H9 (cell line): ENCODE results near the gene SEMA5A. TPM values are rescaled to one million over a fixed set of nuclear protein-coding genes. Genes with fewer than 3 reads are reported as not detected.
A peak's percentile ranks its signal among the peaks of the same experiment; 100 is the strongest.

Source experiments
- DNase-seq: peaks from one replicate; pipeline ENCODE4 v3.0.0-alpha.2; 2017
- H2AFZ ChIP-seq: one replicate; pipeline ENCODE4 v1.6.1; 2013; ENCODE audit warnings: mild to moderate bottlenecking, low read length, control low read depth, moderate library complexity
- H2AK5ac ChIP-seq: 2 replicates; pipeline ENCODE4 v1.6.1; 2013; ENCODE audit warnings: low read length, control low read depth, mixed read lengths; ENCODE audit not compliant: insufficient read length
- H2BK120ac ChIP-seq: one replicate; pipeline ENCODE4 v1.6.1; 2013; ENCODE audit warnings: low read depth, mild to moderate bottlenecking, low read length, control low read depth, inconsistent platforms; ENCODE audit not compliant: poor library complexity, severe bottlenecking
- H2BK12ac ChIP-seq: 2 replicates; pipeline ENCODE4 v1.6.1; 2013; ENCODE audit warnings: low read length, control low read depth, mixed read lengths, low read depth; ENCODE audit not compliant: insufficient read length
- H2BK15ac ChIP-seq: 2 replicates; pipeline ENCODE4 v1.6.1; 2013; ENCODE audit warnings: low read depth, low read length, control low read depth
- H2BK20ac ChIP-seq: one replicate; pipeline ENCODE4 v1.6.1; 2013; ENCODE audit warnings: low read depth, mild to moderate bottlenecking, low read length, control low read depth, inconsistent platforms; ENCODE audit not compliant: poor library complexity, severe bottlenecking
- H2BK5ac ChIP-seq: 2 replicates; pipeline ENCODE4 v1.6.1; 2013; ENCODE audit warnings: low read length, control low read depth, mixed read lengths; ENCODE audit not compliant: insufficient read length
- H3K14ac ChIP-seq: 2 replicates; pipeline ENCODE4 v1.6.1; 2013; ENCODE audit warnings: low read length, control low read depth; ENCODE audit not compliant: insufficient read depth
- H3K18ac ChIP-seq: 2 replicates; pipeline ENCODE4 v1.6.1; 2013; ENCODE audit warnings: low read depth, mild to moderate bottlenecking, mixed read lengths, low read length, control low read depth; ENCODE audit not compliant: insufficient read length
- H3K23ac ChIP-seq: 2 replicates; pipeline ENCODE4 v1.6.1; 2013; ENCODE audit warnings: low read length, control low read depth, mixed read lengths, low read depth; ENCODE audit not compliant: insufficient read length
- H3K23me2 ChIP-seq: 2 replicates; pipeline ENCODE4 v1.6.1; 2013; ENCODE audit warnings: low read depth, mild to moderate bottlenecking, mixed read lengths, low read length, control low read depth; ENCODE audit not compliant: insufficient read length, poor library complexity, severe bottlenecking
- H3K27ac ChIP-seq: 2 replicates; pipeline ENCODE4 v1.5.1; 2013; ENCODE audit warnings: low read length, control low read depth, mixed read lengths, low read depth; ENCODE audit not compliant: insufficient read length
- H3K27me3 ChIP-seq: 2 replicates; pipeline ENCODE4 v1.6.1; 2013; ENCODE audit warnings: low read length, control low read depth, inconsistent platforms; ENCODE audit not compliant: insufficient read depth
- H3K4ac ChIP-seq: 2 replicates; pipeline ENCODE4 v1.6.1; 2013; ENCODE audit warnings: low read depth, mild to moderate bottlenecking, control low read depth, inconsistent platforms, low read length, moderate library complexity
- H3K4me1 ChIP-seq: 2 replicates; pipeline ENCODE4 v1.6.1; 2013; ENCODE audit warnings: low read length, control low read depth, inconsistent platforms; ENCODE audit not compliant: insufficient read depth
- H3K4me2 ChIP-seq: 2 replicates; pipeline ENCODE4 v1.6.1; 2013; ENCODE audit warnings: low read length, control low read depth, mixed read lengths; ENCODE audit not compliant: insufficient read length, insufficient read depth
- H3K56ac ChIP-seq: 2 replicates; pipeline ENCODE4 v1.6.1; 2013; ENCODE audit warnings: low read depth, mild to moderate bottlenecking, mixed read lengths, low read length, control low read depth; ENCODE audit not compliant: insufficient read length
- H3K79me1 ChIP-seq: 2 replicates; pipeline ENCODE4 v1.6.1; 2013; ENCODE audit warnings: low read depth, mild to moderate bottlenecking, moderate library complexity, low read length, control low read depth, inconsistent platforms; ENCODE audit not compliant: insufficient read depth, poor library complexity, severe bottlenecking
- H3K79me2 ChIP-seq: 2 replicates; pipeline ENCODE4 v1.6.1; 2013; ENCODE audit warnings: low read length, control low read depth, inconsistent platforms; ENCODE audit not compliant: insufficient read depth
- H3K9ac ChIP-seq: 2 replicates; pipeline ENCODE4 v1.6.1; 2013; ENCODE audit warnings: low read length, control low read depth, mixed read lengths; ENCODE audit not compliant: insufficient read length; ENCODE audit errors: extremely low read depth
- H3K9me3 ChIP-seq: one replicate; pipeline ENCODE4 v1.6.1; 2013; ENCODE audit warnings: low read depth, low read length, inconsistent platforms; ENCODE audit not compliant: control insufficient read depth
- H3T11ph ChIP-seq: one replicate; pipeline ENCODE4 v1.6.1; 2013; ENCODE audit warnings: mild to moderate bottlenecking, low read length, control low read depth, inconsistent platforms
- H4K20me1 ChIP-seq: one replicate; pipeline ENCODE4 v1.6.1; 2013; ENCODE audit not compliant: control insufficient read depth, insufficient read length, insufficient read depth
- H4K5ac ChIP-seq: 2 replicates; pipeline ENCODE4 v1.6.1; 2013; ENCODE audit warnings: low read depth, mild to moderate bottlenecking, mixed read lengths, low read length, control low read depth; ENCODE audit not compliant: insufficient read length
- H4K8ac ChIP-seq: replicated peaks from 2 replicates; pipeline ENCODE4 v1.6.1; 2013; ENCODE audit warnings: low read length, control low read depth, mixed read lengths, low read depth; ENCODE audit not compliant: insufficient read length
- H4K91ac ChIP-seq: 2 replicates; pipeline ENCODE4 v1.6.1; 2013; ENCODE audit warnings: low read depth, mild to moderate bottlenecking, moderate library complexity, mixed read lengths, low read length, control low read depth; ENCODE audit not compliant: insufficient read length
- H3K27ac Mint-ChIP-seq, 3 experiments: 2 replicates in 2 of 3; 3 replicates in 1 of 3; pipeline ENCODE4 v1.8.0; 2020 to 2021; ENCODE audit warnings: mixed read lengths in 3 of 3, mild to moderate bottlenecking in 1 of 3, moderate library complexity in 1 of 3
- H3K27me3 Mint-ChIP-seq: 2 replicates; pipeline ENCODE4 v1.8.0; 2021; ENCODE audit warnings: low read depth, mild to moderate bottlenecking, moderate library complexity, mixed read lengths
- H3K36me3 Mint-ChIP-seq, 3 experiments: 2 replicates in 2 of 3; 3 replicates in 1 of 3; pipeline ENCODE4 v1.8.0; 2020 to 2021; ENCODE audit warnings: low read depth in 3 of 3, mixed read lengths in 3 of 3; ENCODE audit not compliant: insufficient read depth in 1 of 3
- H3K4me1 Mint-ChIP-seq, 2 experiments: 2 replicates each; pipeline ENCODE4 v1.8.0; 2020; ENCODE audit warnings: mixed read lengths in 2 of 2
- H3K4me3 Mint-ChIP-seq, 2 experiments: 2 replicates in 1 of 2; 3 replicates in 1 of 2; pipeline ENCODE4 v1.8.0; 2020 to 2021; ENCODE audit warnings: mild to moderate bottlenecking in 2 of 2, mixed read lengths in 2 of 2, moderate library complexity in 1 of 2
- H3K9me3 Mint-ChIP-seq, 2 experiments: 2 replicates in 1 of 2; 3 replicates in 1 of 2; pipeline ENCODE4 v1.8.0; 2020; ENCODE audit warnings: mild to moderate bottlenecking in 2 of 2, mixed read lengths in 2 of 2, moderate library complexity in 1 of 2
- WGBS: extraction: QIAGEN DNeasy Blood & Tissue Kit; methylation state at CpG from one replicate; pipeline ENCODE4 v1.1.7; 2013; ENCODE audit warnings: missing lambda C conversion rate, low lambda C conversion rate, mixed read lengths; ENCODE audit not compliant: insufficient read length; ENCODE audit errors: extremely low coverage; 5-methylcytosine and 5-hydroxymethylcytosine counted together
- total RNA-seq: library from RNA; stranded (reverse); gene quantifications from 2 replicates; pipeline ENCODE4 v1.2.1, GENCODE V29; 2021
- TF ChIP-seq, protein P1 (sequence below): fragments of 200-600 bp; sonication (generic); conservative IDR thresholded peaks from 3 replicates; pipeline ENCODE4 v1.8.0; 2021; ENCODE audit warnings: antibody characterized with exemption, mild to moderate bottlenecking

The SEMA5A gene
- total RNA-seq, 1 experiment from 2014 or later: 4.3 TPM

DNA sequence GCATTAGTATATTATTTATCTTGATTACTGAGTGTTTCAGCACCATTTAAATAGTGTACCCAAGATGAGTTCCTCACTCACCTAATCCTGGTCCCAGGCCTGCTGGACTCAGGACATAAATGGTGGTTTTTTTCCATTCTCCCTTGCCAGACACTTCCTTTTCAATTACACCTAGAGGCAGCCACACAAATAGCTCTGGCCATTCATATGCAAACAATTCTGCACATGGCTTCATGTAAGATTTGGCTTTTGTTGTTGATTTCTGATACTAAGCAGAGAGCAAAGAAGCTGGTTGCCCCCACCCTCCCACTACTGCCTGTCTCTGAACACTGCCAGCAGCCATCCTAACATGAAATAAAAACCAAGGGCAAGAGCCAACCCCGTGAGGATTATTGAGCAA is 180.4 kb downstream of the SEMA5A start:
- Mint-ChIP-seq H3K36me3 (peaks cover 0 to 3% (median 2%) of the 10 kb centered on the region in 3 experiments; a peak in 3 of 7 replicates), H3K27ac (peak overlapping the region in 1 of 3 experiments; percentile 29; a peak in 2 of 7 replicates), H3K4me1 (peaks cover 11 to 15% of the 10 kb centered on the region in 2 experiments), H3K4me3 (no peak overlapping the region), H3K27me3 (no peaks in the 10 kb centered on the region), H3K9me3 (no peaks in the 10 kb centered on the region; a peak in 1 of 5 replicates)
- H3K27ac ChIP-seq: peak overlapping the region; percentile 52
- peak; percentile 32 for DNase-seq
- H2AK5ac ChIP-seq: no peak overlapping the region
- no peak overlapping the region for H3K56ac ChIP-seq
- no peak overlapping the region for H2BK20ac ChIP-seq
- no peak overlapping the region for H3K23ac ChIP-seq
- H3K4me1 ChIP-seq: no peaks in the 10 kb centered on the region; the same call in 1 of the 2 replicates
- peak overlapping the region; percentile 46 for H3K4me2 ChIP-seq
- TF ChIP-seq, protein P1, sequence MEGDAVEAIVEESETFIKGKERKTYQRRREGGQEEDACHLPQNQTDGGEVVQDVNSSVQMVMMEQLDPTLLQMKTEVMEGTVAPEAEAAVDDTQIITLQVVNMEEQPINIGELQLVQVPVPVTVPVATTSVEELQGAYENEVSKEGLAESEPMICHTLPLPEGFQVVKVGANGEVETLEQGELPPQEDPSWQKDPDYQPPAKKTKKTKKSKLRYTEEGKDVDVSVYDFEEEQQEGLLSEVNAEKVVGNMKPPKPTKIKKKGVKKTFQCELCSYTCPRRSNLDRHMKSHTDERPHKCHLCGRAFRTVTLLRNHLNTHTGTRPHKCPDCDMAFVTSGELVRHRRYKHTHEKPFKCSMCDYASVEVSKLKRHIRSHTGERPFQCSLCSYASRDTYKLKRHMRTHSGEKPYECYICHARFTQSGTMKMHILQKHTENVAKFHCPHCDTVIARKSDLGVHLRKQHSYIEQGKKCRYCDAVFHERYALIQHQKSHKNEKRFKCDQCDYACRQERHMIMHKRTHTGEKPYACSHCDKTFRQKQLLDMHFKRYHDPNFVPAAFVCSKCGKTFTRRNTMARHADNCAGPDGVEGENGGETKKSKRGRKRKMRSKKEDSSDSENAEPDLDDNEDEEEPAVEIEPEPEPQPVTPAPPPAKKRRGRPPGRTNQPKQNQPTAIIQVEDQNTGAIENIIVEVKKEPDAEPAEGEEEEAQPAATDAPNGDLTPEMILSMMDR: no peak
- H2BK12ac ChIP-seq: no peak overlapping the region
- no peaks in the 10 kb centered on the region for H3K79me2 ChIP-seq
- H2AFZ ChIP-seq: no peak overlapping the region
- peak overlapping the region; percentile 68 for H3K14ac ChIP-seq
- no peak overlapping the region for H2BK15ac ChIP-seq
- H4K8ac ChIP-seq: no peak overlapping the region
- no peaks in the 10 kb centered on the region for H4K20me1 ChIP-seq
- H2BK120ac ChIP-seq: no peak overlapping the region
- no peaks in the 10 kb centered on the region for H3K23me2 ChIP-seq
- H3K18ac ChIP-seq: no peak overlapping the region
- H2BK5ac ChIP-seq: no peak overlapping the region
- no peaks in the 10 kb centered on the region for H3K79me1 ChIP-seq
- H3K27me3 ChIP-seq: no peaks in the 10 kb centered on the region
- no CpG with 5 or more reads among the region's 1 CpG for WGBS
- no peak overlapping the region for H3K9ac ChIP-seq
- H3K4ac ChIP-seq: no peak overlapping the region
- no peak overlapping the region for H4K5ac ChIP-seq
- H3T11ph ChIP-seq: no peak overlapping the region
- H3K9me3 ChIP-seq: no peaks in the 10 kb centered on the region
- H4K91ac ChIP-seq: no peak overlapping the region
